CD4-positive, alpha-beta T cell treated with Interleukin-4 for 1 hour (primary cell): ENCODE results near the gene TMEM123.

Experiments used
- DNase-seq, 2 donors: peaks; one replicate each; pipeline ENCODE4 v3.0.0-alpha.2; 2020 to 2022

Gene TMEM123

GRCh38 chr11:102471474-102471873 is 18.9 kb upstream of the TMEM123 start:
- no peak for DNase-seq

DNA sequence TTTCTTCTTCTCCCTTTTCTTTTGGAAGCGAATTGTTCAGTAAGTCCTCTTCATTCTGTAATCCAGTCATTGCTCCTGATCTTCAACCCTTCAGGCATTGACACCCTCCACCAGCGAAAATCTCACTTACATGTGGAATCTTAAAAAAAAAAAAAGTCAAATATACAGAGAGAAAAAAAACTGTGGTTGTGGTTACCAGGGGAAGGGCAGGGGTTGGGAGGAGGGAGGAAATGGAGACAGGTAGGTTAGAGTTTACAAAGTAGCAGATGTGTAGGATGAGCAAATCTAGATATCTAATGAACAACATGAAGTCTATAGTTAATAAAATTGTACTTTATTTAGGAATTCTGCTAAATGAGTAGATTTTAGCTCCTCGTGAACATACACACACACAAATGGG is 17.7 kb upstream of the TMEM123 start:
- DNase-seq = peak; percentile 26 to 55

DNA sequence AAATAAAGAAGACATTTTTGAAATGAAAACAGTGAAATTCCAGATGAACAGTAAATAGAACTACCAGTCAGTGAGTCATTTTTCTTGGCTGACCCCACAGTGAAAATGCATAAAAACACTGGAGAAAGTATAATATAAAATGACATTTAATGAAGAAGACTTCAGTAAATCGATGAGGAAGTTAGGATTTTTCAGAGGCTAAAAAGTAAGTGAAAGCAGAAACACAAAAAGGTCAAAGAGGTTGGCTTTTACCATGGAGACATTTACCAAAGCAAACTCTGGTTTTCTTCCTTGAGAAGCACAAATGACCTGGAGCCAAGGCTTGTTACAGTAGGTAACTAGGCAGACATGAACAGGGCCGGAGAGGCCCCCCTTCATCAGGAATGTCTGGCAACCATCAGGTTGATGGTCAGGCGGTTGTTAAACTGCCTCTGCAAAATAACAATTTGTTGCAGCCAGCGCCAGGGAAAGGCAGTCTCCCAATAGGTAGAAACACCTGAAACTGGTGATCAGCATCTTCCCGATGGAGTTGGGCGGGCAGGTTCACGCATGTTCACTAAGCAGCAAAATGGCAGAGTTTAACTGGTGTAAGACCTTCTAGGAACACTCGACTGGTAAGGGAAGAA is 16.7 kb upstream of the TMEM123 start:
- DNase-seq = no peak

DNA sequence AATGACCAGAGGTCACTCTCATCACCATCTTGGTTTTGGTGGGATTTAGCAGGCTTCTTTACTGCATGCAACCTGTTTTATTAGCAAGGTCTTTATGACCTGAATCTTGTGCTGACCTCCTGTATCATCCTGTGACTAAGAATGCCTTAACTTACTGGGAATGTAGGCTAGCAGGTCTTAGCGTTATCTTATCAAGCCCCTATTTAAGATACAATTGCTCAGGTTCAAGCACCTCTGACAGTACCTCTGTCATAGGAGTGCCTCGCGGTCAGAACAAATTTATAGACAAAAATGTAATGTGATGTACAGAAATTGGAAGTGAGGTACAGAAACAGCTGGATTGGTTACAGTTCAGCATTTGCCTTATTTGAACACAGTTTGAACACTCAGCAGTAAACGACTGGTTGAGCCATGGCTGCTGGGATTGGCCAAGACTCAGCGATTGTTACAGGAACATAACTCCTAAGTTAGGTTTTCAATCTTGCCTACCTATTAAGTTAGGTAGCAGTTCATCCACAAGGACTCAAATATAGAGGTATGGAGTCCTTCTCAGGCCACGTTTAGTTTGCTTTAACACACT is 16.1 kb upstream of the TMEM123 start:
- no peak for DNase-seq

GRCh38 chr11:102467853-102468580 is 15.5 kb upstream of the TMEM123 start:
- DNase-seq = no peak

DNA sequence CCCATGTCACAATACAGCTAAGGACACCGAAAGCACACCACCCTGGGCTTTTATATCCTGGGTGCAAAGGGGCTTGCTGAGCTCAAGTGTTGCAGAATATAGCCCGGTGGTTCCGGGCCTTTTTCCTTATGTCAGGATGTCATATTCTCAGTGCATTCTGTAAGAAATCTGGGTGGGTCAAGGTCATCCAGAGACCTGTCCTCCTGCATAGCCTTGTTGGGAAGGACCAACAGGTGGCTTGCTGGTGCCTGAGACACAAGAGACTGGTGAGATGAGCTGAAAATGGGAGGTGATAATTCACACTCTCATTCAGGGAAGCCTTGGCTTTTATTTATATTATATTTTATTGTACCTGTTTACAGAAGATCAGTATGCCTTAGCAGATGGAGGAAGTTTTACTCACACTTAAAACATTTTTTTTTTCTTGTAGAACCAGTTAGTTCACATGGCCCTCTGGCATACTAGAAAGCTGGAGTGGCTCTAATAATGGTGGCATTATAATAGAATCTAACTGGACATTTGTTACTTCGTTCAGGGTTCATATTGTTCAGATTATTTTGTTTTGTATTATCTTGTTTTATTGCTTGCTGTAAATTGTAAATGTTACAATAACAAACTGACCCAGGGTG is 14.6 kb upstream of the TMEM123 start:
- no peak for DNase-seq

- DNase-seq = no peak
These were observed 13.1 kb upstream of the TMEM123 start for GRCh38 chr11:102465696-102466095.

- no peak for DNase-seq
These were observed 12.4 kb upstream of the TMEM123 start for GRCh38 chr11:102464859-102465500.

GRCh38 chr11:102464037-102464436 is 11.5 kb upstream of the TMEM123 start:
- no peak for DNase-seq

GRCh38 chr11:102462610-102463009 is 10.0 kb upstream of the TMEM123 start:
- DNase-seq = no peak

GRCh38 chr11:102459393-102459792 is 6.8 kb upstream of the TMEM123 start:
- DNase-seq = no peak

DNA sequence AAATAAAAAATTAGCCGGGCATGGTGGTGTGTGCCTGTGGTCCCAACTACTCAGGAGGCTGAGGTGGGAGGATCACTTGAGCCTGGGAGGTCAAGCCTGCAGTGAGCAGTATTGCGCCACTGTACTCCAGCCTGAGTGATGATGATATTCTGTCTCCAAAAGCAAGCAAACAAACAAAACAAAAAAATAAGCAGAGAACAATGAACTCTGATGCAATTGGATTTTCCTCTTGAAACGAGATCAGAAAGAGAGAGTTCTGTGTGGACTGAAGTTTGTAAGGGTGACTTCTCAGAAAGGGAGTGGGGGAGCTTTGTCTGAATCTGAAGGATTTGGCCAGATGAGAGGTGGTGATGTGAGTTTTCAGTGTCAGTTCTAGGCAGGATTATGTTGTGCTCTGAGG is 6.0 kb upstream of the TMEM123 start:
- no peak for DNase-seq

- DNase-seq = no peak
These were observed 5.3 kb upstream of the TMEM123 start for GRCh38 chr11:102457865-102458264.

DNA sequence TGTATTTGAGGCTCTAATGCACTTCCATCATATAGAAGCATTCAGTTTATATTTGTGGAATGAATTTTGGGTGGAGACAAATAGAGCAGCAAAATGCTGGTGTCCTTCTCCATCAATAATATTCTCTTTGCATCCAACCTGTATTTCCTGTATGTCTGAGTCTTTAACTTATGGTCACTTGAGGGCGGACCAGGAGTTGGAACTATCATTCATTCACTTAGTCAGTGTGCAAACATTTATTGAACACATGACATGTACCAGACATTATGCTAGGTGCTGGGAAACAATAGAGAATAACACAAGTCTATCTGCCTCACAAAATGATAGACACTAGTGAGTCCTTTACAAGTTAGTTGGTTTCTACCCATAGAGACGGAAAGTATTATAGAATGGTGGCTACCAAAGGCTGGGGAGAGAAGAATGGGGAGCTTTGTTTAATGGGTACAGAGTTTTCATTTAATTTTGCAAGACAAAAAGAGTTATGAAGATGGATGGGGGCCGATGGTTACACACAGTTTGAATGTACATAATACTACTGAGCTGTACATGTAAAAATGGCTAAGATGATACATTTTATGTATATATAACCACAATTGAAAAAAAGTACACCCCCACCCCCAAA is 4.6 kb upstream of the TMEM123 start:
- no peak for DNase-seq

DNA sequence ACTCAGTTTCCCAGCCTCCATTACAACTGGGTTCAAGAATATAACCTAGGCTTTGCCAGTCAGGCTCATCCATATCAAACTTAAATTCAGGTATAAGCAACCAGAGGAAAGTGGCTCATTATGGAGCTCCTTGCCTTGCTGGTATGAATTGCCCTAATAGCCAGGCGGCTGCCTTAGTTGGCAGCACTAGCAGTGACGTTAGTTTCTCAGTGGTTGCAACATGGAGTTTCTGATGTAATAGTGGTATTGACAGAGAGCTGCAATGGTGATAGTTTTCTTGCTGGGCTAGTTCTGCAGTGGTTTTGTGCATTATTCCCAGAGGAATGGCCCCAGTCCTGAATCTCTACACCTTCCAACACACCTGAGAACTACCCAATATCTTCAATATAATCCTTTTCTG is 3.8 kb upstream of the TMEM123 start:
- peak in 1 of 2 donors; percentile 41 for DNase-seq

DNA sequence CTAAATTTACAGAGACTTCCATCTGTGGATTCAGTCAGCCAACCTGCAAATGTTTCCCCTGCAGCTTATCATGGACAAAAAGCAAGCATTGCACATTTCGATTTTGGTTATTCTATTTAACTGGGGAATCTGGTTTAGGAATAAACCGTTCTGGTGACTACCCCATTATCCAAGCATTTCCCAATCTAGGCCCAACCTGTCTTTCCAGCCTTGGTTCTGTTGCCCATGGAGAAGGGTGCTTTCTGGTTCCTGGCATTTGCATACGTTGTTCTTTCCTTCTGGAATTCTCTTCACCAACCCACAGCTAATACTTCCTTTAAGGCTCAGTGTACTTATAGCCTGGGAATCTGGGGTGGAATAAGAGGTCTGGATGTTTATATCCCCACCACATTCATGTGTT is 1.4 kb upstream of the TMEM123 start:
- DNase-seq = no peak

- DNase-seq = no peak
These were observed 734 bp upstream of the TMEM123 start for GRCh38 chr11:102453302-102453695.

GRCh38 chr11:102451681-102452460 is 694 bp downstream of the TMEM123 start:
- peak; percentile 77 to 78 for DNase-seq

DNA sequence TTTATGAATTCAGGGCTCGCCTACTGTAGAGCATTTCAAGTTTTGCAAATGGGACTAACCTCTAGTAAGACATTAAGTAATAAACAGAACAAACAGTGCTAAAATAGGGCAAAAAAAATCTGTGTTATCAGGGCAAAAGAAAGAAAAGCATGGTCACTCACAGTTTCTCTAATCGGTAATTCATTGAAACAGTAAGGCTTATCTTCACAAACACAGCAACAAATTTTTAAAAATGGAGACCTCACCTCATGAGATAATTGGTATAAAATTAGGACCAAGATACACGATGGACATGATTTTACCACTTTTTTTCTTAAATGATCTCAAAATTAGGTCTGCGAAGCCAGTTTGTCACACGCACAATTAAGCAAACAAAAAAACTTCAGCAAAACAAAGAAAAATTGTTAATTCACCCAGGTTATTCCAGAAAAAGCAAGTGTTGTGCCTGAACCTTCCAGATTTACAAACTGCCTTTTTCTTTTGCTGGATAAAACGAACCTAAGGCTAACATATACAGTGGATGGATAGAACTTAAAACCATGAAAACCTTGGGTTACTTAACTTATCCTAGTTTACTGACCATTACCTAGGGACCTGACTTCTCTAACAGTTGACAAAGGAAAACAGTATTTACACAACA is 1.4 kb downstream of the TMEM123 start:
- DNase-seq = no peak

- no peak for DNase-seq
These were observed 2.7 kb downstream of the TMEM123 start for GRCh38 chr11:102449651-102450570.

DNA sequence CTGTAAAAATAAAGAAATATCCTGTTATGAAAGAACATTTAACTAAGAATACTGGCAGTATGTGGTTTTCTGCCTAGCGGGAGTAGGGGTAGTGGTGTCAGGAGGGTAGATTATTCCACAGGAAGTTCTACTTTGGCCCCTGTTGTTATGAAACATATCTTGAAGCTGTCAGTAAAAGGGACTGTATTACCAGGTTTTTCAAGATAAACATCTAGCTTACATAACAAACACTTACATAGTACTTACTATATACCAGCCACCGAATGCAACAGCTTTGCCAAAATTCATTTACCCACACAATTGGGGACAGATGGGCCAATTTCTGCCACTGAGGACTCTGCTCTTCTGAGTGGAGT is 3.7 kb downstream of the TMEM123 start:
- peak in 1 of 2 donors; percentile 33 for DNase-seq
